Astrocyte (in vitro differentiated cells and primary cell): ENCODE measurements around the gene PCDHB14. TPM values are rescaled to one million over a fixed set of nuclear protein-coding genes. Genes with fewer than 3 reads are reported as not detected.

Source experiments
- DNase-seq: peaks from one replicate; pipeline ENCODE4 v3.0.0-alpha.2; 2010; ENCODE audit warnings: low read depth
- FAIRE-seq: peaks from 2 replicates; lab custom pipeline; 2011; peaks lifted over from hg19 to GRCh38; lab: Jason Lieb, UNC
- H2AFZ ChIP-seq: 2 replicates; pipeline ENCODE4 v1.6.0; 2012; ENCODE audit warnings: low read depth, low read length, inconsistent platforms
- H3K27ac ChIP-seq: 2 replicates; pipeline ENCODE4 v1.5.1; 2011; ENCODE audit warnings: low read depth, low read length, inconsistent platforms
- H3K27me3 ChIP-seq: 2 replicates; pipeline ENCODE4 v1.6.0; 2011; ENCODE audit warnings: low read length, inconsistent platforms; ENCODE audit not compliant: insufficient read depth
- H3K36me3 ChIP-seq: 2 replicates; pipeline ENCODE4 v1.5.1; 2011; ENCODE audit warnings: low read length, inconsistent platforms; ENCODE audit not compliant: insufficient read depth
- H3K4me1 ChIP-seq: 2 replicates; pipeline ENCODE4 v1.5.1; 2011; ENCODE audit warnings: low read length, inconsistent platforms; ENCODE audit not compliant: insufficient read depth
- H3K4me2 ChIP-seq: 2 replicates; pipeline ENCODE4 v1.6.0; 2012; ENCODE audit warnings: low read length, inconsistent platforms
- H3K4me3 ChIP-seq: 2 replicates; pipeline ENCODE4 v1.5.1; 2011; ENCODE audit warnings: low read depth, mild to moderate bottlenecking, low read length, inconsistent platforms; ENCODE audit not compliant: insufficient read depth
- H3K79me2 ChIP-seq: 2 replicates; pipeline ENCODE4 v1.6.0; 2012; ENCODE audit warnings: mild to moderate bottlenecking, low read length, inconsistent platforms; ENCODE audit not compliant: insufficient read depth
- H3K9ac ChIP-seq: 2 replicates; pipeline ENCODE4 v1.6.0; 2012; ENCODE audit warnings: mild to moderate bottlenecking, low read length, inconsistent platforms
- H3K9me3 ChIP-seq: 2 replicates; pipeline ENCODE4 v1.5.1; 2012; ENCODE audit warnings: low read depth, mild to moderate bottlenecking, low read length, inconsistent platforms; ENCODE audit not compliant: insufficient read depth
- H4K20me1 ChIP-seq: 2 replicates; pipeline ENCODE4 v1.6.0; 2012; ENCODE audit warnings: low read length, inconsistent platforms; ENCODE audit not compliant: insufficient read depth
- H3K27ac Mint-ChIP-seq: one replicate; pipeline ENCODE4 v1.8.0; 2021; ENCODE audit warnings: mild to moderate bottlenecking, mixed read lengths; ENCODE audit not compliant: unreplicated experiment
- H3K27me3 Mint-ChIP-seq: one replicate; pipeline ENCODE4 v1.8.0; 2021; ENCODE audit warnings: low read depth, mixed read lengths; ENCODE audit not compliant: unreplicated experiment
- H3K36me3 Mint-ChIP-seq: one replicate; pipeline ENCODE4 v1.8.0; 2021; ENCODE audit warnings: low read depth, mixed read lengths; ENCODE audit not compliant: unreplicated experiment
- H3K4me1 Mint-ChIP-seq: one replicate; pipeline ENCODE4 v1.8.0; 2021; ENCODE audit warnings: low read depth, mixed read lengths; ENCODE audit not compliant: unreplicated experiment
- H3K4me3 Mint-ChIP-seq: one replicate; pipeline ENCODE4 v1.8.0; 2021; ENCODE audit warnings: mild to moderate bottlenecking, moderate library complexity, mixed read lengths; ENCODE audit not compliant: unreplicated experiment
- H3K9me3 Mint-ChIP-seq: one replicate; pipeline ENCODE4 v1.8.0; 2021; ENCODE audit warnings: mild to moderate bottlenecking, mixed read lengths; ENCODE audit not compliant: unreplicated experiment
- CTCF ChIP-seq: IDR thresholded peaks from 2 replicates; pipeline ENCODE4 v1.5.1; 2011; ENCODE audit warnings: low read depth, mild to moderate bottlenecking, inconsistent platforms, low read length, moderate library complexity; ENCODE audit not compliant: insufficient read depth
- EZH2 ChIP-seq: IDR thresholded peaks from 2 replicates; pipeline ENCODE4 v1.6.1; 2012; ENCODE audit warnings: mild to moderate bottlenecking, low read length, inconsistent platforms; ENCODE audit not compliant: insufficient read depth
- total RNA-seq: library from RNA; stranded (reverse); gene quantifications from 2 replicates; pipeline ENCODE4 v1.2.1, GENCODE V29; 2021

Gene PCDHB14
- total RNA-seq, 1 donor from 2014 or later: 6.4 TPM

GRCh38 chr5:141260458-141261237 is 37.5 kb downstream of the PCDHB14 start:
- DNase-seq (peak; percentile 5), FAIRE-seq (no peak)
- no peaks in the 10 kb centered on the region for H3K36me3 ChIP-seq
- no peaks in the 10 kb centered on the region for H3K79me2 ChIP-seq
- H3K27ac Mint-ChIP-seq: no peak overlapping the region
- no peak overlapping the region for H3K27ac ChIP-seq
- no peak for TF ChIP-seq EZH2
- no peak overlapping the region for H3K9ac ChIP-seq
- peaks cover 9% of the 10 kb centered on the region for H3K36me3 Mint-ChIP-seq
- H3K4me1 Mint-ChIP-seq: no peaks in the 10 kb centered on the region
- H2AFZ ChIP-seq: no peak overlapping the region
- no peak overlapping the region for H3K4me3 ChIP-seq
- no peaks in the 10 kb centered on the region for H3K4me1 ChIP-seq
- no peaks in the 10 kb centered on the region for H4K20me1 ChIP-seq
- H3K27me3 ChIP-seq: no peaks in the 10 kb centered on the region
- peaks cover 29% of the 10 kb centered on the region for H3K9me3 ChIP-seq
- H3K9me3 Mint-ChIP-seq: peaks cover 70% of the 10 kb centered on the region
- no peak overlapping the region for H3K4me2 ChIP-seq
- no peaks in the 10 kb centered on the region for H3K27me3 Mint-ChIP-seq
- H3K4me3 Mint-ChIP-seq: no peak overlapping the region

- peaks cover 34% of the 10 kb centered on the region for H3K9me3 ChIP-seq
- no peak for FAIRE-seq
Observed at GRCh38 chr5:141261238-141261546, 38.0 kb downstream of the PCDHB14 start.

GRCh38 chr5:141269195-141269594 is 46.1 kb downstream of the PCDHB14 start:
- DNase-seq (no peak), FAIRE-seq (no peak)
- Mint-ChIP-seq H3K27me3 (no peaks in the 10 kb centered on the region), H3K9me3 (peaks cover 42% of the 10 kb centered on the region), H3K27ac (no peak overlapping the region), H3K4me3 (no peak overlapping the region), H3K4me1 (no peaks in the 10 kb centered on the region), H3K36me3 (peaks cover 27% of the 10 kb centered on the region)
- no peak overlapping the region for H3K9ac ChIP-seq
- TF ChIP-seq EZH2 (no peak), CTCF (no peak)
- peaks cover 16% of the 10 kb centered on the region for H3K9me3 ChIP-seq
- H4K20me1 ChIP-seq: no peaks in the 10 kb centered on the region
- H3K4me1 ChIP-seq: no peaks in the 10 kb centered on the region
- no peaks in the 10 kb centered on the region for H3K36me3 ChIP-seq
- no peak overlapping the region for H3K4me2 ChIP-seq
- H3K27ac ChIP-seq: no peak overlapping the region
- H3K27me3 ChIP-seq: no peaks in the 10 kb centered on the region
- H2AFZ ChIP-seq: no peak overlapping the region
- H3K79me2 ChIP-seq: no peaks in the 10 kb centered on the region
- H3K4me3 ChIP-seq: no peak overlapping the region

More at GRCh38 chr5:141261238-141261546, 38.0 kb downstream of the PCDHB14 start:
- Histone ChIP-seq H3K4me1 (no peaks in the 10 kb centered on the region), H3K4me3 (no peak overlapping the region), H3K79me2 (no peaks in the 10 kb centered on the region), H4K20me1 (no peaks in the 10 kb centered on the region), H3K27me3 (no peaks in the 10 kb centered on the region), H3K27ac (no peak overlapping the region), H3K36me3 (no peaks in the 10 kb centered on the region), H3K4me2 (no peak overlapping the region), H2AFZ (no peak overlapping the region), H3K9ac (no peak overlapping the region)
- Mint-ChIP-seq H3K9me3 (peaks cover 73% of the 10 kb centered on the region), H3K27ac (no peak overlapping the region), H3K36me3 (peaks cover 14% of the 10 kb centered on the region), H3K4me1 (no peaks in the 10 kb centered on the region), H3K4me3 (no peak overlapping the region), H3K27me3 (no peaks in the 10 kb centered on the region)
- no peak for DNase-seq
- TF ChIP-seq CTCF (no peak), EZH2 (no peak)
